ENCODE measurements around the gene ARHGEF18. TPM values are rescaled to one million over a fixed set of nuclear protein-coding genes. Genes with fewer than 3 reads are reported as not detected.

ARHGEF18 gene
- total and polyA plus RNA-seq, 2 of the 13 experiments (the other 11 are each of a cell fraction or from before 2014, with no cell fraction given), result 4.2 to 17.5 TPM

- no peak for TF ChIP-seq ZNF281 (CRISPR knock-in tag; IDR thresholded peaks at IDR 0.05; ENCODE audit: borderline replicate concordance)
- no peak for TF ChIP-seq ZNF737 (CRISPR knock-in tag; IDR thresholded peaks at IDR 0.05; ENCODE audit: borderline replicate concordance)
- TF ChIP-seq RERE (CRISPR knock-in tag; IDR thresholded peaks at IDR 0.05; ENCODE audit: low read depth), result no peak
- TF ChIP-seq ZNF10 (CRISPR knock-in tag; IDR thresholded peaks at IDR 0.05; ENCODE audit: borderline replicate concordance, low read depth), result no peak
- no peak for TF ChIP-seq STAT5B (CRISPR knock-in tag; IDR thresholded peaks at IDR 0.05)
- no peak for TF ChIP-seq FOXK2 (IDR thresholded peaks at IDR 0.05)
- TF ChIP-seq NONO (IDR thresholded peaks at IDR 0.05), result no peak
- no peak for TF ChIP-seq NONO (CRISPR knock-in tag; conservative IDR thresholded peaks at IDR 0.05)
- TF ChIP-seq ZMAT5 (CRISPR knock-in tag; IDR thresholded peaks at IDR 0.05; ENCODE audit: borderline replicate concordance, low read depth), result no peak
- no peak for TF ChIP-seq KDM1A (CRISPR knock-in tag; IDR thresholded peaks at IDR 0.05)
- no peak for TF ChIP-seq ATF1 (CRISPR knock-in tag; IDR thresholded peaks at IDR 0.05)
- no peak for TF ChIP-seq ZNF260 (CRISPR knock-in tag; IDR thresholded peaks at IDR 0.05; ENCODE audit: borderline replicate concordance, low read depth)
- TF ChIP-seq ZBTB26 (CRISPR knock-in tag; IDR thresholded peaks at IDR 0.05; ENCODE audit: borderline replicate concordance), result no peak
- no peak for TF ChIP-seq HNRNPH1 (optimal IDR thresholded peaks at IDR 0.05; ENCODE audit: low read depth, low read length)
- no peak for TF ChIP-seq NFKBIZ (CRISPR knock-in tag; IDR thresholded peaks at IDR 0.05)
- no peak for TF ChIP-seq MYC (CRISPR knock-in tag; IDR thresholded peaks at IDR 0.05; ENCODE audit: borderline replicate concordance)
Measured at GRCh38 chr19:7391218-7391670, 42.5 kb downstream of the ARHGEF18 start (continued).

Data from HepG2 (cell line).